A549 (cell line): ENCODE measurements around the gene VAMP1. TPM values are rescaled to one million over a fixed set of nuclear protein-coding genes. Genes with fewer than 3 reads are reported as not detected.

Source experiments
- ATAC-seq, 2 experiments: fragments of 200-7000 bp in 1 of 2; fragments of >200 bp in 1 of 2; cut with Nextera tagmentation in 1 of 2; cut with Tn5 transposase in 1 of 2; 3 replicates each; pipeline versions ENCODE4 v1.8.0 to v1.9.1; 2018 to 2020; ENCODE audit warnings: mild to moderate bottlenecking in 1 of 2, moderate library complexity in 1 of 2
- CTCF ChIA-PET: fragments of 300-600 bp; sonication (Branson Sonifier 250); formaldehyde crosslinking; extraction: SDS; loops from one replicate; lab custom pipeline; 2021; ENCODE audit warnings: antibody characterized with exemption, inconsistent platforms; lab: Yijun Ruan, JAX
- POLR2A ChIA-PET: fragments of 350-600 bp; formaldehyde crosslinking; extraction: SDS; loops from one replicate; lab custom pipeline; 2021; ENCODE audit warnings: antibody characterized with exemption, inconsistent platforms; lab: Yijun Ruan, JAX
- DNase-seq, 2 experiments: peaks; one replicate each; pipeline versions ENCODE4 v3.0.0 to v3.0.0-alpha.2; 2011 to 2016; ENCODE audit warnings: low read depth in 1 of 2, low spot score in 1 of 2
- FAIRE-seq: peaks from 2 replicates; lab custom pipeline; 2011; peaks lifted over from hg19 to GRCh38; lab: Jason Lieb, UNC
- H3K27ac ChIP-seq, 2 experiments: fragments of >200 bp; sonication (Bioruptor Twin); formaldehyde crosslinking; 3 replicates each; pipeline ENCODE4 v1.5.1; 2016 to 2017
- H3K4me1 ChIP-seq: fragments of >200 bp; sonication (Bioruptor Twin); formaldehyde crosslinking; 3 replicates; pipeline ENCODE4 v1.6.1; 2016
- H3K4me2 ChIP-seq: fragments of >200 bp; sonication (Bioruptor Twin); formaldehyde crosslinking; 3 replicates; pipeline ENCODE4 v1.6.1; 2016
- H3K4me3 ChIP-seq: fragments of >200 bp; sonication (Bioruptor Twin); formaldehyde crosslinking; 3 replicates; pipeline ENCODE4 v1.5.1; 2016
- H3K9me3 ChIP-seq: fragments of >200 bp; sonication (Bioruptor Twin); formaldehyde crosslinking; 3 replicates; pipeline ENCODE4 v1.6.1; 2016
- BHLHE40 ChIP-seq: IDR thresholded peaks from 2 replicates; pipeline ENCODE4 v1.6.1; 2012; ENCODE audit warnings: low read depth, low read length, inconsistent platforms
- CBX8 ChIP-seq: fragments of 200-600 bp; sonication (generic); IDR thresholded peaks from 2 replicates; pipeline ENCODE4 v1.6.1; 2016
- CHD4 ChIP-seq: fragments of 200-600 bp; sonication (generic); IDR thresholded peaks from 2 replicates; pipeline ENCODE4 v1.6.1; 2016; ENCODE audit warnings: antibody characterized with exemption, mild to moderate bottlenecking, borderline replicate concordance
- CTCF ChIP-seq: fragments of >200 bp; sonication (Bioruptor Twin); formaldehyde crosslinking; IDR thresholded peaks from 3 replicates; pipeline ENCODE4 v1.5.1; 2016
- E2F6 ChIP-seq: IDR thresholded peaks from 2 replicates; pipeline ENCODE4 v1.6.1; 2012; ENCODE audit warnings: low read depth, borderline replicate concordance
- ESRRA ChIP-seq: fragments of 150-350 bp; IDR thresholded peaks from 2 replicates; pipeline ENCODE4 v1.6.1; 2014; ENCODE audit warnings: mild to moderate bottlenecking, low read length, borderline replicate concordance
- HES2 ChIP-seq: fragments of >200 bp; sonication (Bioruptor Twin); formaldehyde crosslinking; IDR thresholded peaks from 2 replicates; pipeline ENCODE4 v1.6.1; 2016
- HMGXB4 ChIP-seq: fragments of 250-450 bp; sonication (Bioruptor Pico); IDR thresholded peaks from 2 replicates; pipeline ENCODE4 v1.5.0; 2021; ENCODE audit warnings: mild to moderate bottlenecking, moderate library complexity, borderline replicate concordance
- HOXB13 ChIP-seq: fragments of 250-450 bp; sonication (Bioruptor Pico); IDR thresholded peaks from 2 replicates; pipeline ENCODE4 v1.5.0; 2020; ENCODE audit warnings: low read depth, mild to moderate bottlenecking, moderate library complexity
- HOXB5 ChIP-seq: fragments of 250-450 bp; sonication (Bioruptor Pico); IDR thresholded peaks from 2 replicates; pipeline ENCODE4 v1.5.0; 2020; ENCODE audit warnings: mild to moderate bottlenecking, moderate library complexity
- KDM1A ChIP-seq: fragments of 200-600 bp; sonication (generic); IDR thresholded peaks from 2 replicates; pipeline ENCODE4 v1.6.1; 2016; ENCODE audit warnings: low read depth, mild to moderate bottlenecking
- MAZ ChIP-seq: fragments of 150-350 bp; IDR thresholded peaks from 2 replicates; pipeline ENCODE4 v1.6.1; 2014; ENCODE audit warnings: antibody characterized with exemption, low read depth, low read length, borderline replicate concordance
- NR3C1 ChIP-seq: fragments of >200 bp; sonication (Bioruptor Twin); formaldehyde crosslinking; IDR thresholded peaks from 3 replicates; pipeline ENCODE4 v1.6.1; 2017
- RARB ChIP-seq: fragments of 250-450 bp; sonication (Bioruptor Pico); IDR thresholded peaks from 2 replicates; pipeline ENCODE4 v1.8.0; 2021; ENCODE audit warnings: mild to moderate bottlenecking, moderate library complexity
- RCOR1 ChIP-seq: fragments of 150-350 bp; IDR thresholded peaks from 2 replicates; pipeline ENCODE4 v1.6.1; 2014; ENCODE audit warnings: antibody characterized with exemption, low read length, low read depth
- REST ChIP-seq: fragments of 200-600 bp; sonication (generic); IDR thresholded peaks from 2 replicates; pipeline ENCODE4 v1.6.1; 2016; ENCODE audit warnings: antibody characterized with exemption, mild to moderate bottlenecking, moderate library complexity
- RFX5 ChIP-seq: fragments of 450-650 bp; IDR thresholded peaks from 2 replicates; pipeline ENCODE4 v1.7.1; 2014; ENCODE audit warnings: antibody characterized with exemption, mild to moderate bottlenecking, moderate library complexity
- RNF2 ChIP-seq: fragments of 200-600 bp; sonication (generic); IDR thresholded peaks from 2 replicates; pipeline ENCODE4 v1.6.1; 2016; ENCODE audit warnings: low read depth, mild to moderate bottlenecking, antibody characterized with exemption, moderate library complexity, borderline replicate concordance
- TFCP2L1 ChIP-seq: fragments of 250-450 bp; sonication (Bioruptor Pico); IDR thresholded peaks from 2 replicates; pipeline ENCODE4 v1.5.0; 2021; ENCODE audit warnings: mild to moderate bottlenecking
- TP53 ChIP-seq: fragments of 250-450 bp; sonication (Bioruptor Pico); IDR thresholded peaks from 2 replicates; pipeline ENCODE4 v1.5.0; 2021; ENCODE audit warnings: mild to moderate bottlenecking, moderate library complexity
- USF2 ChIP-seq: fragments of 450-650 bp; IDR thresholded peaks from 2 replicates; pipeline ENCODE4 v1.6.1; 2014; ENCODE audit warnings: antibody characterized with exemption
- ZC3H11A ChIP-seq: fragments of 450-650 bp; IDR thresholded peaks from 2 replicates; pipeline ENCODE4 v1.6.1; 2014; ENCODE audit warnings: antibody characterized with exemption, mild to moderate bottlenecking
- ZFP36 ChIP-seq: fragments of 450-650 bp; IDR thresholded peaks from 2 replicates; pipeline ENCODE4 v1.6.1; 2014; ENCODE audit warnings: borderline replicate concordance; ENCODE audit not compliant: partially characterized antibody
- WGBS: methylation state at CpG from one replicate; pipeline ENCODE4 v1.1.6; 2017; ENCODE audit errors: missing lambda C conversion rate; 5-methylcytosine and 5-hydroxymethylcytosine counted together
- polyA plus RNA-seq, 4 experiments: library from polyadenylated mRNA; depleted of rRNA in 3 of 4; stranded (reverse); fragments of >200 nt; fragmentation: RNase III in 1 of 4; extraction: RNeasy Plus Mini Kit Qiagen cat#74134 plus additional on column Dnase treatment in 1 of 4; gene quantifications; 2 replicates in 3 of 4; 3 replicates in 1 of 4; pipeline ENCODE4 v1.2.3, GENCODE V29; 2011 to 2017

VAMP1 gene
- polyA plus RNA-seq, 2 of the 4 experiments (the other 2 are of a cell fraction), result 17.6 to 22.7 TPM

GRCh38 chr12:6488240-6488639 is 17.8 kb upstream of the VAMP1 start:
- no peak overlapping the region for H3K4me2 ChIP-seq
- no peak for DNase-seq
- TF ChIP-seq CHD4 (no peak), ZC3H11A (no peak), BHLHE40 (no peak), NR3C1 (no peak), TFCP2L1 (CRISPR knock-in tag) (no peak), RNF2 (no peak), MAZ (no peak), ESRRA (no peak), HOXB13 (CRISPR knock-in tag) (no peak), RCOR1 (no peak), USF2 (no peak), TP53 (CRISPR knock-in tag) (no peak), CTCF (no peak)
- TF ChIP-seq, all 56 proteins: peak for 0
- H3K4me3 ChIP-seq, result no peak overlapping the region
- no peak overlapping the region for H3K27ac ChIP-seq
- peaks cover 7% of the 10 kb centered on the region; the same call in 2 of the 3 replicates for H3K4me1 ChIP-seq
- no peak for ATAC-seq
- ChIA-PET POLR2A (interaction anchor here (0.6 to 2.2 kb wide), 2 partner anchors 15 to 17 kb away, joined by 4 to 6 read pairs; partner anchors contain the start of gene VAMP1), CTCF (interaction anchor here (0.6 to 4.3 kb wide), 7 partner anchors 13 to 162 kb away, joined by 3 to 28 read pairs (median 4); no protein-coding TSS in a partner anchor)
- H3K9me3 ChIP-seq, result no peaks in the 10 kb centered on the region
- no peak for FAIRE-seq
- 62% methylated on average over 1 of the region's 1 CpG for WGBS

- Histone ChIP-seq H3K27ac (no peak overlapping the region), H3K4me3 (no peak overlapping the region), H3K9me3 (no peaks in the 10 kb centered on the region), H3K4me2 (no peak overlapping the region), H3K4me1 (no peaks in the 10 kb centered on the region)
- TF ChIP-seq REST (no peak), CBX8 (no peak), TFCP2L1 (CRISPR knock-in tag) (no peak), ESRRA (no peak), RFX5 (no peak), HMGXB4 (no peak), HES2 (no peak), MAZ (no peak), KDM1A (no peak), USF2 (no peak), RCOR1 (no peak), E2F6 (no peak), RARB (CRISPR knock-in tag) (no peak), ZFP36 (no peak), HOXB5 (CRISPR knock-in tag) (no peak)
- WGBS, result 88% methylated on average over 14 of the region's 20 CpGs
- ChIA-PET POLR2A (interaction anchor here (1.0 kb wide), 1 partner anchor 9 kb away, joined by 3 read pairs; no protein-coding TSS in a partner anchor), CTCF (interaction anchor here (1.3 to 5.9 kb wide), 2 partner anchors 13 to 61 kb away, joined by 3 to 33 read pairs; no protein-coding TSS in a partner anchor)
- no peak for DNase-seq
- peak; percentile 18 to 19; a peak in 3 of 6 replicates for ATAC-seq
- FAIRE-seq, result no peak
Measured at GRCh38 chr12:6478416-6478815, 7.9 kb upstream of the VAMP1 start.
